ENCODE measurements around the gene CBY1. TPM values are rescaled to one million over a fixed set of nuclear protein-coding genes. Genes with fewer than 3 reads are reported as not detected.
"Not testable (repeated sequence)": the region's sequence is repeated elsewhere in the genome, so short reads cannot be mapped to it uniquely, and the experiment has no call there.

CBY1 gene
- total RNA-seq = 18.0 TPM

DNA sequence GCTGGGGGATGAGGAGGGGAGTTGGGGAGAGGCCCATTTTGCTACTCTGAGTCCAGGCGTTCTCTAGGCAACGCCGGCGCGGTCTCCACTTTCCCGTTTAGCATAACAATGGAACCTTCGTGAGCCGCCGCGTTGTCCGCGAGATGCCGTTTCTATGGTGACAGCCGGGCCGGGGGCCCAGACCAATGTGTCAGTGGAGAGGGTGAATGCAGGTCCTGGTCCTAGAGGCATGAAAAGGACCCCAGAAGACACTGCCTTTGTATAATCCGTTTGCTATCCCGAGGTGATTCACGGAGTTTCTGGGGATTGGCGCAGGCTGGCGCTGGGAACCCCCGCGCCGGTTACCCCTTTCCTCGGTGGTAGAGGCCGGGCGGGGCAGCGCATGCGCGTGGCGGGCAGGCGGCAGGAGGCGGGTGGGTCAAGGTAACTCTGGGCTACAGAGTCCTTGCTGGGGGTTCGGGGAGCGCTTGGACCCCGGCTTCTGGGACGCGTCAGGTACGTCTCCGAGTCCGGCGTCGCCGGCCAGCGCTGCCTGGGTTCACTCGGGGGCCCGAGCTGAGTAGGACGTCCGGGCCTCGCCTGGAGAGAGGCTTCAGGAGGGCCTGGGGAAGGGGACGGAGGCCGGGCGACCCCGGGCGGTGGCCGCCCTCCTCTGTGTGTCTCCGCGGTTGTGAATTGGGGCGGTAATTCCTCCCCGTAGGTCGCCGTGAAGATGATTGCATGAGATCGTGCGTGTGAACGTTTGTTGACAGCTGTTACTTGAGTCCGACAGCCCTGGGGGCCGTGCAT lies at the start of gene CBY1, which contains the start of gene FAM227A:
CBY1 (plus strand) TSS at position 383 of the 789 bp plus-strand sequence. CDS start 11,417 bp downstream, outside the sequence.
FAM227A (minus strand) TSS at position 137 of the 789 bp plus-strand sequence. CDS start 6,224 bp downstream, outside the sequence.
- DNase-seq = peak; percentile 83

DNA sequence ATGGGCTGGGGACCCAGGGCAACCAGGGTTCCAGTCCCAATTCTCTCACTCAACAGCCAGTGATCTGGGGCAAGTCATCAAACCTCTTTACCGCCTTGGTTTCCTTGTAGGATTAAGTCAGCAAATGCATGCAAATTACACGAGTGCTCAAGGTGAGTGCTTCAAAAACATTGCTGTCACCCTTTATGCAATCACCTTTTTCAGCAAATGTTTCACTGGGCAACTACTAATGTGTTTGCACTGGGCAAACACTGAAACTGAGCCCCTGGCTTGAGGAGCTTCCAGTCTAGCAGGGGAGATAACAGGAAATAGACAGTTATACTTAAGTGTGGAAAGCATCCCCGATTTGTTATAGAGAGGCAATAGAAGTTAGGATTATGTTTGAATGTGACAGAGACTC lies 48.8 kb upstream of the CBY1 start:
- DNase-seq = no peak

DNA sequence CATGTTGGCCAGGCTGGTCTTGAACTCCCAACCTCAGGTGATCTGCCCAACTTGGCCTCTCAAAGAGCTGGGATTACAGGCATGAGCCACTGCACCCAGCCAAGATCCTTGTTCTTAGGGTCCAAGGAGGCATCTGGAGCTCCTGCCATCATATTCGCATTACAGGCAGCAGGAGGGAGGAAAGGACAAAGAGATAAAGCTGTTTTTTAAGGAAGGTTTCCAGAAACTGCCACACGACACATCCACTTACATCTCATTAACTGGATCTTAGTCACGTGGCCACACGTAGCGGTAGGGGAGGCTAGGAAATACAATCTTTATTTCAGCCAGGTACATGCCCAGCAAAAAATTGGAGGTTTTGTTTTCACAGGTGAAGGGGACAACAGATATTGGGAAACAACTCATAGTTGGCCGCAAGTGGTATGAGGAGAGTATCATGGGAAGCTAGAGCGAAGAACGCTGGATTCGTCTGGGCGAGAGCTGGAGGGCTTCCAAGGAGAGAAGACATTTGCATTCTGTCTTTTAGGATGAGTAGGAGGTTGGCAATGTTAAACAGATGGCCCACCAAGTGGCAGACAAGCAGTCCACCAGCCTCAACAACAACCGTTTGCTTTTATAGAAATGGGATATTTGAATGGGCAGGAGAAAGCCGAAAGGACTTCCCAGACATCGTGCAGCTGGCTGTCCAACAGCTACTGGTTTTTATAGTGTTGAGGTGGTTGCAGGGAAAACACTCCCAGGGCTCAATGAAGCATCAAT lies 47.3 kb upstream of the CBY1 start:
- no peak for DNase-seq

DNA sequence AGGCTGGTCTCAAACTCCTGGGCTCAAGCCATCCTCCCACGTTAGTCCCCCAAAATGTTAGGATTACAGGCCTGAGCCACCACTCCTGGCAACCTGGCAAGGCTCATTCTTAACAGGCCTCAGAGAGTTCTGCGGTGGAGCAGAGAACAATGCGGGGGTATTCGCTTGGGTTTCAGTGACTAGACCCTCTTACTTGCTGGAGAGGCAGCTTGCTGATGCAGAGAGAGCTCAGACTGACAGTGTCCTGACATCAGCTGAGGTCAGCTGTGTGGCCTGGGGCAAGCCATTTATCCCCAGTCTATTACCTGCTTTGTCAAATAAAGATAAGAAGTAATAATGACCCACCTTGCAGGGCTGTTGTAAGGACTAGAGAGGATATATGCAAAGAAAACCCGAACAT lies 46.2 kb upstream of the CBY1 start:
- no peak for DNase-seq

DNA sequence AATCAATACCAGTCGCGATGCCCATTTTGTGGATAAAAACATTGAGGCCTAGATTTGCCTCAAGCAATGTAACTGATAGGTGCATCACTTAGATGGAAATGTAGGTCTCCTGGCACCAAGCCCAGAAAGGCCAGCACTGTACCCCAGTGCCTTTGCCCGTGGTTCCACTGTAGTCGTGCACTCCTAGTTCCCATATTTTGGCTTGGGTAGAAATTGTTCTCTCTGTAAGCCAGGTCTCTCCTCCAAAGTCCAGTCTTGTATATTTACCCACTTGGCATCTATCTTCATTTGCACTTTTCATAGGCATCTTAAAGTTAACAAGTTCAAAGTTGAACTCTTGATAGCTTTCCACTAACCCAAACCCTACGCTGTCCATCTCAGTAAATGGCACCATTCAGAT lies 44.9 kb upstream of the CBY1 start:
- DNase-seq = no peak

DNA sequence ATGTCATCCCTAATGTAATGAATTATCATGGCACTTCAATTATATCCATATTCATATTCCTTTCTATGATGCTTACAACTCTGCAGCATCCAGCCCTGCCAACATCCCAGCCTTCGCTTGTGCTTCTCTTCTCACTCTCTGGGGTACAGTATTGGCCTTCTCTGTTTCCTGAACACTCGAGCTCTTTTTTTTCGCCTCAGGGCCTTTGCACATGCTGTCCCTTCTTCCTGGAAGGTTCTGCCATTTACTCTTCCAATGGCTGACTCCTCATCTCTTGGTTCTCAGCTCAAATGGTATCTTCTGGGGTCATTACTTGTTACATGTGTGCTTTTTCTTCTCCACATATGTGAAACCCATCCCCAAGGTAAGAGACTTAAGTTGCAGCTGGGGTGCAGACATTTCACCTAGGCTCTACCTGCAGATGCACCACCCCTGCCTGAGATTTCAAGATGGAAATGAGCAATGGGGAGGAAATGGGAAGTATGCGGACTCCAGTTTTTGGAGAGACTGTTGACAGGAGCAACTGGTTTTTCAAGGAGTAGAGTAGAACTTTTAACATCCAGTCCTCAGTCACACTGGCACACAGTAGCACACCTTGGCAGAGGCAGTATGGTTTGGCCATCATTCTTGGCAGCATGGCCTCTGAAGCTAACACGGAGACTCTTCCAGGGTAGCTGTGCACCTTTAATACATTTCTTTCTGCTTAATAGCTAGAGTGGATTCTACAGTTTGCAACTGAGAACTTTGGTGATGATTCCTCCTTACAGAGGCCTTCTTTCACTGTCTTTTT lies 44.0 kb upstream of the CBY1 start:
- DNase-seq = no peak

DNA sequence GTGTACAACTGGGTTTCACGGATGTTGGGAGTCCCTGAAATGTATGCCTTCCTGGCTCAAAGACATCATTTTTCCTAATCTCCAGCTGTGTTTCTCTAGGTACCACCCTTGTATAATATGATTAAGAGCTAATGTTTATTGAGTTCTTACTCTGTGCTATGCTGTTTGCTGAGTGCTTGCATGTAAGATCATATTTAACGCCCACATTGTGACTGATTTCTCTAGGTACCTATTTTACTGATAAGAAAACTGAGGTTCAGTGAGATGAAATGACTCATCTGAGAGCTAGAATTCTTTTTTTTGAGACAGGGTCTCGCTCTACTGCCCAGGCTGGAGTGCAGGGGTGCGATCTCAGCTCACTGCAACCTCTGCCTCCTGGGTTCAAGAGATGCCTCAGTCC lies 42.9 kb upstream of the CBY1 start:
- DNase-seq = no peak

DNA sequence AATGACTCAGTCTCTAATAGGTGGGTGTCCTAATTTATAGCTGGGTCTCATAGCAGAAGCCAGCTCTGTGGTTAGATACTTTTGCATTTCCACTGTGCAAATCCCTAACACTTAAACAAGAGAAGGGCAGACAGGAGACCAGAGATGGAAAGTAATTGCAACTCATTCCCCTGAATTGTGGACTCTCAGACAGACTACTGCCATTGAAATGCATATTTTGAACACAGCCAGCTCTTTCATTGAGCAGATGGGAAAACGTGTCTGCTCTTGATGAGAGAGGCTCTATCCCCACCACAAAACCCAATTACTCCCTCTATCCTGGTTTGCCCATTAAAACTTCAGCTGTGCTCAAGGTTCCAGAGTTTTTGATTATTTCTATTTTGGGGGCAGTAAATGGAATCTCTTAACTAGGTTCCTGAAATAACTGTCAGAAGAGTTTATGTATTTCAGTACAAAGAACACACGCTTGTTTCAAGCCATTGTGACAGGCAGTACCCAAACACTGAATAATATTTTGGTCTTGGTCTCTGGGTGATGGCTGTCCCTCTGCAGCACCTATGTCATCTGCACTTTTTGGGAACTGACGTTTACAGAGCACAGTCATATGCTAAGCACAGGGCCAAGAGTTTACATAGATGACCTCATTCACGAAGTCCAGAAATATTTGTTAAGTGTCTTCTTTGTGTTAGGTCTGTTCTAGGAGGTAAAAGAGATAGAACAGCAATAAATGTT lies 41.9 kb upstream of the CBY1 start:
- no peak for DNase-seq

DNA sequence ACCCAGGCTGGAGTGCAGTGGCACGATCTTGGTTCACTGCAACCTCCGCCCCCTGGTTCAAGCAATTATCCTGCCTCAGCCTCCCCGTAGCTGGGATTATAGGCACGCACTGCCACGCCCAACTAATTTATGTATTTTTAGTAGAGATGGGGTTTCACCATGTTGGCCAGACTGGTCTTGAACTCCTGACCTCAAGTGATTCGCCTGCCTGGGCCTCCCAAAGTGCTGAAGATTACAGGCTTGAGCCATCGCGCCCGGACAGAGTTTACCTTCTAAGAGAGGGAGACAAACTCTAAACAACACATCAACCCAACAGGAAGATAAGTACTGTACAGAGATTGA lies 41.4 kb upstream of the CBY1 start:
- DNase-seq = not testable (repeated sequence)

DNA sequence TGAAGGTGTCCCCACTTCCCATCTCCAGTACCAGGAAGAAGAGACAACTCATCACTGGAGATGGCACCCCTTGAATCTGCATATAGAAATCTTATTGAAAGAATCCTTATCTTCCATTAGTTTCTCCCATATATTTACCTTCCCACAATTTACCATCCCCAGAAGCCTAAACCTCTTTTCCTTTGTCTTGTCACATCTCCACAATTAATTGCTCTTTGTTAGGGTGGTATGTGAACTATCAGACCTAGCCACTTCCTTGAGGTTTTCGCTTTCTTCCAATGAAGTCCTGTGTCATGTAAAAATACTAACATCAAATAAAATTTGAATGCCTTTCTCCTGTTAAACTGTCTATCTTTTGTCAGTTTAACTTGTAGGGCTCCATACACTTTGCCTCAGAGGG lies 38.2 kb upstream of the CBY1 start:
- no peak for DNase-seq

DNA sequence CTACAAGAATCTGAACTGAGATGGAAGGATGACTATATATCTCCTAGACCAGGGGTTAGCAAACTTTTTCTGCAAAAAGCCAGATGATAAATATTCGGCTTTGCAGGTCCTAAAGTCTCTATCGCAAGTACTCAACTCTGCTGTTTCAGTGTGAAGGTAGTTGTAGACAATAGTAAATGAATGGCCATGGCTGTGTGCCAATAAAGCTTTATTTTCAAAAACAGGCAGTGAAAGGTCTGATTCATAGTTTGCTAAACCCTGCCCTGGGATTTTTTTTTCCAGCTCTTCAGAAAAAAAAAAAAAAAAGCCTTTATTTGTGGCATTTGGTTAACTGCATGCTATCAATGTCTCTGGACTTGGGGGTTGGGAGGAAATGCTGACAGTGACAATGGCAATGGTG lies 37.8 kb upstream of the CBY1 start:
- no peak for DNase-seq

DNA sequence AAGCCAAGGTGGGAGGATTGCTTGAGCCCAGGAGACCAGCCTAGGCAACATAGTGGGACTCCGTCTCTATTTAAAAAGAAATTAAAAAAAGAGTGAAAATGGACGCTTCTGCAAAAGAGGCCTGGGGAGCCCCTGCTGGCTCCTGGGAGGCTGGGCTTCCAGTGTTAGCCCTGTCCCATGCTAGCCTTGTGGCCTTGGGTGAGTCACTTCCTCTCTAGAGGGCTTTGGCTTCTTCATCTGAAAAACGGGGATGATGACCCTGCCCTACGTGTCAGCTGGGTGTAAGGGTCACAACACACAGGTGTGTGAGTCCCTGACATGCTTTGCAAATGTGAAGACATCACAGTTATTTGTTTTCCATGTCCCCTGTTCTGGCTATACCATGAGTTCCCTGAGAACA lies 33.1 kb upstream of the CBY1 start:
- DNase-seq = no peak

DNA sequence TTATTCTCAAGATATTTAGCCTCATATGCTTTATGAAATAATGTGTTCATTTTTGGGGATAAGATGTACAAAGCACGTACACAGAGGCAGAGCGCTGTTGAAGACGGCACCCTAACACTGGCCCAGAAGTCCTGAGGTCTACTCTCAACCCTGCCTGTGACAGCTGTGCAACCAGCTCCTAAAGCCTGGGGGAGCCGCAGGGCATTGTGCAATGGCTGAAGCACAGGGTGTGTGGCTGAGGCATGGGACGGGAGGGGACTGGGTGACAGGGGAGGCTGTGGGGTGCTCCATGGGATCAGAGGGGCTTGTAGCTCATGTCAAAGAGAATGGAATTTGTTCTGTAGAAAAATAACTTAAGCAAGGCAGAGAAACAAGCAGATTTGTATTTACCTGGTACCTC lies 28.0 kb upstream of the CBY1 start:
- DNase-seq = no peak

DNA sequence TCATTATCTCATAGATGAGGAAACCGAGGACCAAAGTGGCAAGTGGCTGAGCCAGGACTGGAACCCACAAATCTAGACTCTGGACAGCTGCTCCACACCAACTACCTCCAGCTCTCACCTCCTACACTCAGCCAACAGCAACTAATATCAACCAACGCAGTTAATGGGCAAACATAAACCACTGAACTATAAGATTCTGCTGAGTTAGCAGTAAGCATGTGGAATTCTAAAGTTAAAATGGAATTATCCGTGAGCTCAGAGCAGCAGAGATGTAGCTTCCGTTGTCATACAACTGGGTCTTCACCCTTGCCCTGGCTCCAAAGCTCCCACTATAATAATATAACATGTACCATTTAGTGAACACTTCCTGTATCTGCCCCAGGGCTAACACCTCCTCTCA lies 27.3 kb upstream of the CBY1 start:
- no peak for DNase-seq

DNA sequence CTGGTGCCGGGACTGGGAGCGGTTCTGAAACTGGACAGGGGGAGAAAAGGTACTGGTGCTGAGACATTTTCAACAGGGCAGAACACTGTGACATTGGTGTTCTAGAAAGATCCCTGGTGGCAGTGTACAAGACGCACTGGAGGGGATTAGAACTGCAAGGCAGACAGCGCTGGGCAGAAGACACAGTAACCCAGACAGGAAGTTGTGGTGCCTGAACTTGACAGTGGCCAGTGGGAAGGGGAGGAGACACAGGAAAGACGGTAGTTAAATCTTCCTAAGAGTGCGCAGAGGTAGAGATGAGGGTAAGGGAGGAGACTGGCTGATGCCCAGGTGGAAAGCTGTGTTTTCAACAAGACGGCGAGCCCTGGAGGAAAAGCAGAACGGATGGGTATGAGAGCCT lies 24.7 kb upstream of the CBY1 start:
- DNase-seq = no peak

DNA sequence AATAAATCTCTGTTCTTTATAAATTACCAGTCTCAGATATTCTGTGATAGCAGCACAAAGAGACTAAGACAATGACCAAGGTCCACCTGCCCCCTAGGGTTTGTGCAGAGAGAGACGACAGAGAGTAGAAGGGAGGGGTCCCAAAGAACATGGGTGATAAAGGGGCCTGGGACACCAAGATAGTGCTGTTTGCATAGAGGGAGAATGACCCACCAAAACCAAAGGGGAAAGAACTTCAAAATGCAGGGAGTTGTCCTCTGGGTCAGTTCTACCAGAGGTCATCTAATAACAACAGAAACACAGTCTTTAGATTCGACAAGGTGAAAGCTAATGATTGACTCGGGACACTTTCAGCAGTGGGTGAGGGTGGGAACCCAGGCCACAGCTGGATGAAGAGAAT lies 23.9 kb upstream of the CBY1 start:
- no peak for DNase-seq

DNA sequence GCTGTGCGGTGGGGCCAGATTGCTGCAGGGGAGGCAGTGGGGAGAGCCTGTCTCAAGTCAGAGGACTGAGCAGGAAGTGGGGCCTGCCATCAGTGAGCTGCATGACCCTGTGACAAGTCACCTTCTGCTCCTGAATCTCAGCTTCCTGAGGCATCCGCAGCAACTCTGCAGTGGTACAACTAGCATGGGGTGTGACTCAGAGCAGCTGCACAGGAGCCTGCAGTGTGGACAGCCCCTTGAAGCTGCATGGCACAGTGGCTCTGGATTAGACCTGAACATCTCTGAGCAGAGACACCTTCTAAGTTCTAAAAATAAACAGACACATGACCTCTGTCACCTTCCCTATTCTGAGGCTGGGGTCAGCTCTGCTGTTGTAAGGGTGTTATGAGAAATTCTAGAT lies 18.2 kb upstream of the CBY1 start:
- DNase-seq = no peak

DNA sequence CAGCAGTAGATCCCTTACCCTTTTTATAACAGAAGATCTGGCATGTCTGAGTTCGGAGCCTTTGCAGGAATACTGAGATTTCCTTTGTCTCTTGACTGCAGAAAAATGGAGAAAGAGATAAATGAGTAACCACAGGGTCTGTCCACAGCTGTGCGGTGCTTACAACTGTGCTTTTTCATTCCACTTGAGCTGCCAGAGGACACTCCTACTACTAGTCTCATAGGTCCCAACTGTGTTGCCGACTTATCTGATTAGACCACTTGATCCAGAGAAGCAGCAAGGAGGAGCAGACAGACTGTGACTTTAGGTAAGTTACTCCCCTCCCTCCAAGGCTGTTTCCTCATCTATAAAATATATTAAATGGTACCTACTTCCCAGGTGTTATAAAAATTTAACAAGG lies 17.7 kb upstream of the CBY1 start:
- DNase-seq = no peak

DNA sequence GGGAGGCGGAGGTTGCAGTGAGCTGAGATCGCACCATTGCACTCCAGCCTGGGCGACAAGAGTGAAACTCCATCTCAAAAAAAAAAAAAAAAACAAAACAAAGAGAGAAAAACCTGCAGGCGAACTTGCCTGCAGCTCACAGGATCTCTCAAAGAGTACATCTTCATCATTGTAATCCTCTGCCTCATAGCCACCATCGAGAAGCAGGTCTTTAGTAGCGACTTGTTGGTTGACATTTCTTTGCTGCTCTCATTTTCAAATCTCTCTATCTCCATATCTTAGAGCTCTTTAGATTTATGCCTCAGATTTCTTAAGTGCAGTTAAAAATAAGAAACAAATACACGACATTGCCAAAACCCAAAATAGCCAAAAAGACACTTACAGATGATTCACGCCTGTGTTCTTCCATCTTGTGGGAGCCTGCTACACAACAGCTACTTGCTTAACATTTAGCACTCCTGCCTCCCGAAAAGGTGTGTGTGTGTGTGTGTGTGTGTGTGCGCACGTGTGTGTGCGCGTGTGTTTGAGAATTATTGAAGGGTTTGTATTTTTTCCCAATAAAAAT lies 14.9 kb upstream of the CBY1 start:
- no peak for DNase-seq

DNA sequence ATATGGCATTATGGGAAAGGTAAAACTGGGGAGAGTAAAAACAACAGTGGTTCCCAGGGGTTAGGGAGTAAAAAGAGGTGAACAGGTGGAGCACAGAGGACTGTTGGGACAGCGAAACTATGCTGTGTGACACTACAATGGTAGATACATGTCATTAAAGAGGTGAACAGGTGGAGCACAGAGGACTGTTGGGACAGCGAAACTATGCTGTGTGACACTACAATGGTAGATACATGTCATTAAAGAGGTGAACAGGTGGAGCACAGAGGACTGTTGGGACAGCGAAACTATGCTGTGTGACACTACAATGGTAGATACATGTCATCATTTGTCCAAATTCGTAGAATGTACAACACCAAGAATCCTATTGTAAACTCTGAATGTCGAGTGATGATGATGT lies 12.2 kb upstream of the CBY1 start:
- DNase-seq = not testable (repeated sequence)

DNA sequence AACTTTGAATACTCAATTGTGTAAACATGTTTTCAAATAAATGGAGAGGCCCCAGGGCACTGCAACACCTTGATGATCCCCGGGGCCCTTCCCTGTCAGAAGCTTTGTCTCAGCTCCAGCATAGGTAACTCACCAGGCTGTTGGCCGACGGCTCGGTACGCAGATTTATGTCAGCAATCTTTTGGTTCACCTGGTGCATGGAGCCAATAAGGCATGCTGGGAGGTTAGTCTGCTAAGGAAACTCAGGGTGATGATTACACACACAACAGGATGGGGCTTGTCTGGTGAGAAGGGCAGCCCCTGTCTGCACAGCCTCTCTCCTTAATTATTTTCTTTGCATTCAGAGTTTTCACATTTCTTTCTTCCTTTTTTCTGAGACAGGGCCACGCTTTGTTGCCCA lies 11.0 kb upstream of the CBY1 start:
- DNase-seq = no peak

Data from skin of body (tissue), 2 donors.